ENCODE measurements around the gene MAGEB17. TPM values are rescaled to one million over a fixed set of nuclear protein-coding genes. Genes with fewer than 3 reads are reported as not detected.

The MAGEB17 gene
- polyA plus RNA-seq, 1 donor from 2014 or later: 0.17 TPM

- Histone ChIP-seq H3K4me3 (ENCODE audit: low read length) (no peak overlapping the region), H3K9me2 (ENCODE audit: insufficient read depth, low read length) (no peaks in the 10 kb centered on the region), H3F3A (ENCODE audit: insufficient read depth, low read length, poor library complexity, severe bottlenecking) (no peaks in the 10 kb centered on the region), H3K27me3 (ENCODE audit: insufficient read depth, low read depth, low read length) (no peaks in the 10 kb centered on the region), H3K9me3 (ENCODE audit: low read length) (no peaks in the 10 kb centered on the region), H3K79me2 (replicated peaks; ENCODE audit: insufficient read depth, low read length) (no peaks in the 10 kb centered on the region), H3K36me3 (ENCODE audit: insufficient read depth, low read length) (no peaks in the 10 kb centered on the region), H3K27ac (ENCODE audit: low read length) (no peak overlapping the region), H2AFZ (ENCODE audit: low read depth, low read length) (no peak overlapping the region), H3K9ac (ENCODE audit: low read length) (no peak overlapping the region), H4K20me1 (ENCODE audit: insufficient read depth) (no peaks in the 10 kb centered on the region), H3K4me2 (ENCODE audit: low read length) (no peak overlapping the region)
- TF ChIP-seq TAF1 (IDR thresholded peaks at IDR 0.05; ENCODE audit: low read depth) (no peak), MXI1 (conservative IDR thresholded peaks at IDR 0.05; ENCODE audit: poor library complexity, severe bottlenecking) (no peak)
Observed at GRCh38 chrX:16186380-16187007, 19.2 kb downstream of the MAGEB17 start.

DNA sequence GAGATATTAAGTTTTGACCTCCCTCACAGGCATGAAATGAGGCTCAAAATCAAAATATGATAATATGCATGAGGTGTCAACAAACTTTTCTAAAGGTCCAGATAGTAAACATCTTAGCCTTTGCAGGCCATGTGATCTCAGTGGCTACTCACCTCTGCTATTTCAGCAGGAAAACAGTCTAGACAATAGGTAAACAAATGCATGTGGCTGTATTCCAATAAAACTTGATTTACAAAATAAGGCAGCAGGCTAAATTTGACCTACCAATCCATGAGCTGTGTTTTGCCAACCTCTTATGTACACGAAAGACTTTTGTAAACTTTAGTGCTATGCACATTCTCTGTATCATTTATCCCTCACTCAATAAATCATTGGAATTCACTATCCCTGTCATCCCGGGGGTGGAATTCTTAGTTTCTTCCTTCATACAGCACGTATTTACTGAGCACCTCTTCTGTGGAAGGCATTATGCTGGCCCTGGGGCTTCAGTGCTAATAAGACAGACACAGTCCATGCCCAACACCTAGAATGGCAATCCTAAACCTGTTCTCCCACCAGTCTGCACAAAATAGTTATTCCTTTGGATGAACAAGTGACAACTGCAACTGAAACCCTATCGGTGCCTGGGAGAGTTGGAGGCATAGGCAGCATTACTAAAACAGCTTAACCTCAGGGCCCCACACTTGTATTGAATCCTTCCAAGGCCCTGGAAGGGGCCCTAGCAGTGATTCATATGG, 19.9 kb downstream of the MAGEB17 start:
- no peaks in the 10 kb centered on the region for H3K27me3 ChIP-seq (ENCODE audit: insufficient read depth, low read depth, low read length)
- TF ChIP-seq EP300 (conservative IDR thresholded peaks at IDR 0.05; ENCODE audit: poor library complexity, severe bottlenecking) (no peak), POLR2AphosphoS5 (IDR thresholded peaks at IDR 0.05) (no peak), SMC3 (conservative IDR thresholded peaks at IDR 0.05; ENCODE audit: poor library complexity) (no peak), EZH2 (IDR thresholded peaks at IDR 0.05; ENCODE audit: borderline replicate concordance, insufficient read depth, low read length, poor library complexity, severe bottlenecking) (no peak), MXI1 (conservative IDR thresholded peaks at IDR 0.05; ENCODE audit: poor library complexity, severe bottlenecking) (no peak), RAD21 (conservative IDR thresholded peaks at IDR 0.05) (no peak), TAF1 (IDR thresholded peaks at IDR 0.05; ENCODE audit: low read depth) (no peak)
- TF ChIP-seq, protein P1, sequence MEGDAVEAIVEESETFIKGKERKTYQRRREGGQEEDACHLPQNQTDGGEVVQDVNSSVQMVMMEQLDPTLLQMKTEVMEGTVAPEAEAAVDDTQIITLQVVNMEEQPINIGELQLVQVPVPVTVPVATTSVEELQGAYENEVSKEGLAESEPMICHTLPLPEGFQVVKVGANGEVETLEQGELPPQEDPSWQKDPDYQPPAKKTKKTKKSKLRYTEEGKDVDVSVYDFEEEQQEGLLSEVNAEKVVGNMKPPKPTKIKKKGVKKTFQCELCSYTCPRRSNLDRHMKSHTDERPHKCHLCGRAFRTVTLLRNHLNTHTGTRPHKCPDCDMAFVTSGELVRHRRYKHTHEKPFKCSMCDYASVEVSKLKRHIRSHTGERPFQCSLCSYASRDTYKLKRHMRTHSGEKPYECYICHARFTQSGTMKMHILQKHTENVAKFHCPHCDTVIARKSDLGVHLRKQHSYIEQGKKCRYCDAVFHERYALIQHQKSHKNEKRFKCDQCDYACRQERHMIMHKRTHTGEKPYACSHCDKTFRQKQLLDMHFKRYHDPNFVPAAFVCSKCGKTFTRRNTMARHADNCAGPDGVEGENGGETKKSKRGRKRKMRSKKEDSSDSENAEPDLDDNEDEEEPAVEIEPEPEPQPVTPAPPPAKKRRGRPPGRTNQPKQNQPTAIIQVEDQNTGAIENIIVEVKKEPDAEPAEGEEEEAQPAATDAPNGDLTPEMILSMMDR (IDR thresholded peaks at IDR 0.05; ENCODE audit: poor library complexity, severe bottlenecking): no peak
- TF ChIP-seq, protein P2, sequence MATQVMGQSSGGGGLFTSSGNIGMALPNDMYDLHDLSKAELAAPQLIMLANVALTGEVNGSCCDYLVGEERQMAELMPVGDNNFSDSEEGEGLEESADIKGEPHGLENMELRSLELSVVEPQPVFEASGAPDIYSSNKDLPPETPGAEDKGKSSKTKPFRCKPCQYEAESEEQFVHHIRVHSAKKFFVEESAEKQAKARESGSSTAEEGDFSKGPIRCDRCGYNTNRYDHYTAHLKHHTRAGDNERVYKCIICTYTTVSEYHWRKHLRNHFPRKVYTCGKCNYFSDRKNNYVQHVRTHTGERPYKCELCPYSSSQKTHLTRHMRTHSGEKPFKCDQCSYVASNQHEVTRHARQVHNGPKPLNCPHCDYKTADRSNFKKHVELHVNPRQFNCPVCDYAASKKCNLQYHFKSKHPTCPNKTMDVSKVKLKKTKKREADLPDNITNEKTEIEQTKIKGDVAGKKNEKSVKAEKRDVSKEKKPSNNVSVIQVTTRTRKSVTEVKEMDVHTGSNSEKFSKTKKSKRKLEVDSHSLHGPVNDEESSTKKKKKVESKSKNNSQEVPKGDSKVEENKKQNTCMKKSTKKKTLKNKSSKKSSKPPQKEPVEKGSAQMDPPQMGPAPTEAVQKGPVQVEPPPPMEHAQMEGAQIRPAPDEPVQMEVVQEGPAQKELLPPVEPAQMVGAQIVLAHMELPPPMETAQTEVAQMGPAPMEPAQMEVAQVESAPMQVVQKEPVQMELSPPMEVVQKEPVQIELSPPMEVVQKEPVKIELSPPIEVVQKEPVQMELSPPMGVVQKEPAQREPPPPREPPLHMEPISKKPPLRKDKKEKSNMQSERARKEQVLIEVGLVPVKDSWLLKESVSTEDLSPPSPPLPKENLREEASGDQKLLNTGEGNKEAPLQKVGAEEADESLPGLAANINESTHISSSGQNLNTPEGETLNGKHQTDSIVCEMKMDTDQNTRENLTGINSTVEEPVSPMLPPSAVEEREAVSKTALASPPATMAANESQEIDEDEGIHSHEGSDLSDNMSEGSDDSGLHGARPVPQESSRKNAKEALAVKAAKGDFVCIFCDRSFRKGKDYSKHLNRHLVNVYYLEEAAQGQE (IDR thresholded peaks at IDR 0.05; ENCODE audit: borderline replicate concordance): no peak
- H3K9me2 ChIP-seq (ENCODE audit: insufficient read depth, low read length): no peaks in the 10 kb centered on the region
- no peaks in the 10 kb centered on the region for H4K20me1 ChIP-seq (ENCODE audit: insufficient read depth)
- H3K9ac ChIP-seq (ENCODE audit: low read length): no peak overlapping the region
- no peaks in the 10 kb centered on the region for H3K79me2 ChIP-seq (replicated peaks; ENCODE audit: insufficient read depth, low read length)
- no peak overlapping the region for H3K4me2 ChIP-seq (ENCODE audit: low read length)
- no peak overlapping the region for H3K4me3 ChIP-seq (ENCODE audit: low read length)
- H3K36me3 ChIP-seq (ENCODE audit: insufficient read depth, low read length): no peaks in the 10 kb centered on the region
- no peaks in the 10 kb centered on the region for H3K9me3 ChIP-seq (ENCODE audit: low read length)
- no peak overlapping the region for H3K27ac ChIP-seq (ENCODE audit: low read length)
- H3F3A ChIP-seq (ENCODE audit: insufficient read depth, low read length, poor library complexity, severe bottlenecking): no peaks in the 10 kb centered on the region
- no peak overlapping the region for H2AFZ ChIP-seq (ENCODE audit: low read depth, low read length)
